HCT116 (cell line): ENCODE results near the gene MYH6. TPM values are rescaled to one million over a fixed set of nuclear protein-coding genes. Genes with fewer than 3 reads are reported as not detected.

Source experiments
- ATAC-seq: fragments of 200-7000 bp; cut with Tn5 transposase; 2 replicates; pipeline ENCODE4 v1.9.1; 2020; ENCODE audit warnings: mild to moderate bottlenecking, moderate library complexity
- BruUV-seq: library from RNA; stranded (reverse); fragments of 400-500 nt; replicated peaks from 2 replicates; lab custom pipeline; 2021; lab: Mats Ljungman, UMichigan
- CTCF ChIA-PET: fragments of 300-600 bp; sonication (Branson Sonifier 250); formaldehyde crosslinking; loops from one replicate; lab custom pipeline; 2021; ENCODE audit warnings: antibody characterized with exemption; lab: Charles Lee
- POLR2A ChIA-PET: fragments of 300-600, 350-600 bp; sonication (Branson Sonifier 250); formaldehyde crosslinking; loops from one replicate; lab custom pipeline; 2021; ENCODE audit warnings: antibody characterized with exemption; lab: Charles Lee
- RAD21 ChIA-PET, 2 experiments: fragments of 300-600 bp; sonication (Branson Sonifier 250); formaldehyde crosslinking; loops; one replicate each; lab custom pipeline; 2023; ENCODE audit warnings: low total read pairs in 2 of 2; ENCODE audit not compliant: uncharacterized antibody in 2 of 2, unreplicated experiment in 2 of 2, low non-redundant PET in 1 of 2; lab: Charles Lee
- DNase-seq: peaks from one replicate; pipeline ENCODE4 v3.0.0-alpha.2; 2010; ENCODE audit warnings: low read depth, low spot score
- H2AFZ ChIP-seq: fragments of 200-600 bp; shearing (Covaris generic), sonication (generic); 2 replicates; pipeline ENCODE4 v1.6.1; 2017; ENCODE audit warnings: low read depth, mixed run types, mixed read lengths, antibody characterized with exemption, low read length; ENCODE audit not compliant: poor library complexity, severe bottlenecking
- H3K27ac ChIP-seq: 2 replicates; pipeline ENCODE4 v1.5.1; 2012; ENCODE audit warnings: low read depth, low read length
- H3K27me3 ChIP-seq: fragments of 200-600 bp; sonication (generic); 2 replicates; pipeline ENCODE4 v1.6.1; 2016; ENCODE audit warnings: mixed run types, low read length, mixed read lengths; ENCODE audit not compliant: insufficient read depth
- H3K36me3 ChIP-seq, 2 experiments: fragments of 200-500 bp in 1 of 2; fragments of 200-600 bp in 1 of 2; sonication (Bioruptor generic) in 1 of 2; sonication (generic) in 1 of 2; 2 replicates each; pipeline versions ENCODE4 v1.5.1 to v1.6.1; 2014 to 2016; ENCODE audit warnings: low read length in 2 of 2, inconsistent platforms in 1 of 2, mixed read lengths in 1 of 2, mixed run types in 1 of 2; ENCODE audit not compliant: insufficient read depth in 2 of 2, control insufficient read depth in 1 of 2
- H3K4me1 ChIP-seq, 2 experiments: fragments of 200-600 bp in 1 of 2; sonication (generic) in 1 of 2; 2 replicates each; pipeline versions ENCODE4 v1.5.1 to v1.6.1; 2012 to 2017; ENCODE audit warnings: low read length in 2 of 2, inconsistent platforms in 1 of 2, mild to moderate bottlenecking in 1 of 2, mixed read lengths in 1 of 2, mixed run types in 1 of 2, moderate library complexity in 1 of 2; ENCODE audit not compliant: insufficient read depth in 2 of 2, control insufficient read depth in 1 of 2
- H3K4me2 ChIP-seq: fragments of 200-600 bp; sonication (generic); 2 replicates; pipeline ENCODE4 v1.6.1; 2017; ENCODE audit warnings: mixed run types, low read length, mixed read lengths
- H3K4me3 ChIP-seq, 2 experiments: fragments of 200-600 bp in 1 of 2; sonication (generic) in 1 of 2; replicated peaks in 1 of 2; 2 replicates each; pipeline ENCODE4 v1.5.1; 2011 to 2016; ENCODE audit warnings: low read length in 2 of 2, control low read depth in 1 of 2, low read depth in 1 of 2, mild to moderate bottlenecking in 1 of 2, mixed read lengths in 1 of 2, mixed run types in 1 of 2
- H3K79me2 ChIP-seq: fragments of 200-600 bp; sonication (generic); 2 replicates; pipeline ENCODE4 v1.6.1; 2017; ENCODE audit warnings: mild to moderate bottlenecking, mixed run types, low read length, moderate library complexity, mixed read lengths; ENCODE audit not compliant: insufficient read depth
- H3K9ac ChIP-seq: fragments of 200-600 bp; sonication (generic); 2 replicates; pipeline ENCODE4 v1.6.1; 2016; ENCODE audit warnings: low read length, mixed read lengths
- H3K9me2 ChIP-seq: fragments of 200-600 bp; sonication (generic), shearing (Covaris generic); 2 replicates; pipeline ENCODE4 v1.6.1; 2017; ENCODE audit warnings: mixed run types, mild to moderate bottlenecking, moderate library complexity; ENCODE audit not compliant: insufficient read depth
- H3K9me3 ChIP-seq, 2 experiments: fragments of 200-500 bp in 1 of 2; fragments of 200-600 bp in 1 of 2; sonication (Bioruptor generic) in 1 of 2; sonication (generic) in 1 of 2; 2 replicates each; pipeline ENCODE4 v1.6.1; 2014 to 2017; ENCODE audit warnings: low read length in 2 of 2, mixed read lengths in 2 of 2, inconsistent platforms in 1 of 2, low read depth in 1 of 2, mild to moderate bottlenecking in 1 of 2, mixed run types in 1 of 2, moderate library complexity in 1 of 2; ENCODE audit not compliant: control insufficient read depth in 1 of 2, insufficient read depth in 1 of 2
- H4K20me1 ChIP-seq: fragments of 200-600 bp; sonication (generic), shearing (Covaris generic); 2 replicates; pipeline ENCODE4 v1.6.1; 2017; ENCODE audit warnings: mixed run types, mild to moderate bottlenecking, moderate library complexity; ENCODE audit not compliant: insufficient read depth
- CBX3 ChIP-seq: IDR thresholded peaks from 2 replicates; pipeline ENCODE4 v1.6.1; 2012; ENCODE audit warnings: low read depth
- CEBPB ChIP-seq: IDR thresholded peaks from 2 replicates; pipeline ENCODE4 v1.6.1; 2012; ENCODE audit warnings: low read depth
- CTCF ChIP-seq, 3 experiments: fragments of 200-600 bp in 1 of 3; sonication (generic) in 1 of 3; IDR thresholded peaks in 2 of 3; conservative IDR thresholded peaks in 1 of 3; 2 replicates each; pipeline ENCODE4 v1.5.1; 2012 to 2017; ENCODE audit warnings: low read depth in 2 of 3, low read length in 2 of 3, antibody characterized with exemption in 1 of 3, borderline replicate concordance in 1 of 3, control low read depth in 1 of 3, mild to moderate bottlenecking in 1 of 3, mixed read lengths in 1 of 3, mixed run types in 1 of 3, moderate library complexity in 1 of 3; ENCODE audit not compliant: insufficient read depth in 1 of 3
- EGR1 ChIP-seq: IDR thresholded peaks from 2 replicates; pipeline ENCODE4 v1.6.1; 2012; ENCODE audit warnings: low read depth
- ELF1 ChIP-seq: IDR thresholded peaks from 2 replicates; pipeline ENCODE4 v1.6.1; 2012; ENCODE audit warnings: low read depth, borderline replicate concordance
- EZH2 ChIP-seq: fragments of 200-600 bp; sonication (generic); IDR thresholded peaks from 2 replicates; pipeline ENCODE4 v1.6.1; 2017; ENCODE audit warnings: antibody characterized with exemption, mixed run types
- EZH2phosphoT487 ChIP-seq: fragments of 200-600 bp; IDR thresholded peaks from 2 replicates; pipeline ENCODE4 v1.6.1; 2018; ENCODE audit warnings: antibody characterized with exemption, borderline replicate concordance
- FOSL1 ChIP-seq: IDR thresholded peaks from 2 replicates; pipeline ENCODE4 v1.6.1; 2012; ENCODE audit warnings: low read depth
- JUND ChIP-seq: IDR thresholded peaks from 2 replicates; pipeline ENCODE4 v1.6.1; 2012
- POLR2A ChIP-seq: IDR thresholded peaks from 2 replicates; pipeline ENCODE4 v1.7.0; 2011; ENCODE audit warnings: borderline replicate concordance; ENCODE audit not compliant: insufficient read depth, insufficient read length; ENCODE audit errors: extremely low read depth
- POLR2AphosphoS5 ChIP-seq: IDR thresholded peaks from 2 replicates; pipeline ENCODE4 v1.6.1; 2011; ENCODE audit warnings: mild to moderate bottlenecking, low read depth, low read length, moderate library complexity
- RAD21 ChIP-seq: IDR thresholded peaks from 2 replicates; pipeline ENCODE4 v1.6.1; 2012; ENCODE audit warnings: low read depth, mild to moderate bottlenecking
- SIN3A ChIP-seq: IDR thresholded peaks from 2 replicates; pipeline ENCODE4 v1.6.1; 2012; ENCODE audit warnings: low read depth
- SP1 ChIP-seq: IDR thresholded peaks from 2 replicates; pipeline ENCODE4 v1.6.1; 2012; ENCODE audit warnings: low read depth
- SRF ChIP-seq: IDR thresholded peaks from 2 replicates; pipeline ENCODE4 v1.6.1; 2012; ENCODE audit warnings: low read depth
- TCF7L2 ChIP-seq: IDR thresholded peaks from 2 replicates; pipeline ENCODE4 v1.7.0; 2011; ENCODE audit warnings: borderline replicate concordance, inconsistent platforms; ENCODE audit not compliant: insufficient read depth, insufficient read length; ENCODE audit errors: extremely low read depth
- YY1 ChIP-seq: IDR thresholded peaks from 2 replicates; pipeline ENCODE4 v1.6.1; 2011; ENCODE audit warnings: low read length, low read depth, moderate library complexity, mild to moderate bottlenecking; ENCODE audit not compliant: insufficient replicate concordance; ENCODE audit errors: extremely low read depth
- ZFX ChIP-seq: fragments of 450-650 bp; IDR thresholded peaks from 2 replicates; pipeline ENCODE4 v1.6.1; 2017
- intact Hi-C: fragments of 100-400 bp; cut with micrococcal nuclease; formaldehyde crosslinking; loops from 2 replicates; pipeline ENCODE4 v1.10.0; 2022
- total RNA-seq: library from RNA; stranded (reverse); gene quantifications from one replicate; pipeline ENCODE4 v1.2.1, GENCODE V29; 2021; ENCODE audit not compliant: unreplicated experiment
- TF ChIP-seq, protein P1 (sequence below): IDR thresholded peaks from 2 replicates; pipeline ENCODE4 v1.6.1; 2012
- TF ChIP-seq, protein P2 (sequence below): IDR thresholded peaks from 2 replicates; pipeline ENCODE4 v1.6.1; 2012; ENCODE audit warnings: low read depth

Gene MYH6
- total RNA-seq, 1 experiment from 2014 or later = not detected

GRCh38 chr14:23382731-23383440 is 25.2 kb downstream of the MYH6 start:
- H3K9ac ChIP-seq = no peak overlapping the region
- TF ChIP-seq POLR2A (no peak), SIN3A (no peak), CBX3 (no peak), EGR1 (no peak), CEBPB (no peak), SRF (no peak), TCF7L2 (no peak), ELF1 (no peak), YY1 (no peak), ZFX (no peak), RAD21 (no peak), EZH2phosphoT487 (no peak), CTCF (IDR thresholded peaks at IDR 0.05 in 2 of 3, conservative IDR thresholded peaks at IDR 0.05 in 1 of 3; ENCODE audit: borderline replicate concordance in 1 of 3, insufficient read depth in 1 of 3, low read depth in 2 of 3, low read length in 2 of 3) (no peak), POLR2AphosphoS5 (no peak), EZH2 (no peak), FOSL1 (no peak), SP1 (no peak), JUND (no peak)
- TF ChIP-seq, protein P1, sequence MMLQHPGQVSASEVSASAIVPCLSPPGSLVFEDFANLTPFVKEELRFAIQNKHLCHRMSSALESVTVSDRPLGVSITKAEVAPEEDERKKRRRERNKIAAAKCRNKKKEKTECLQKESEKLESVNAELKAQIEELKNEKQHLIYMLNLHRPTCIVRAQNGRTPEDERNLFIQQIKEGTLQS = no peak
- TF ChIP-seq, protein P2, sequence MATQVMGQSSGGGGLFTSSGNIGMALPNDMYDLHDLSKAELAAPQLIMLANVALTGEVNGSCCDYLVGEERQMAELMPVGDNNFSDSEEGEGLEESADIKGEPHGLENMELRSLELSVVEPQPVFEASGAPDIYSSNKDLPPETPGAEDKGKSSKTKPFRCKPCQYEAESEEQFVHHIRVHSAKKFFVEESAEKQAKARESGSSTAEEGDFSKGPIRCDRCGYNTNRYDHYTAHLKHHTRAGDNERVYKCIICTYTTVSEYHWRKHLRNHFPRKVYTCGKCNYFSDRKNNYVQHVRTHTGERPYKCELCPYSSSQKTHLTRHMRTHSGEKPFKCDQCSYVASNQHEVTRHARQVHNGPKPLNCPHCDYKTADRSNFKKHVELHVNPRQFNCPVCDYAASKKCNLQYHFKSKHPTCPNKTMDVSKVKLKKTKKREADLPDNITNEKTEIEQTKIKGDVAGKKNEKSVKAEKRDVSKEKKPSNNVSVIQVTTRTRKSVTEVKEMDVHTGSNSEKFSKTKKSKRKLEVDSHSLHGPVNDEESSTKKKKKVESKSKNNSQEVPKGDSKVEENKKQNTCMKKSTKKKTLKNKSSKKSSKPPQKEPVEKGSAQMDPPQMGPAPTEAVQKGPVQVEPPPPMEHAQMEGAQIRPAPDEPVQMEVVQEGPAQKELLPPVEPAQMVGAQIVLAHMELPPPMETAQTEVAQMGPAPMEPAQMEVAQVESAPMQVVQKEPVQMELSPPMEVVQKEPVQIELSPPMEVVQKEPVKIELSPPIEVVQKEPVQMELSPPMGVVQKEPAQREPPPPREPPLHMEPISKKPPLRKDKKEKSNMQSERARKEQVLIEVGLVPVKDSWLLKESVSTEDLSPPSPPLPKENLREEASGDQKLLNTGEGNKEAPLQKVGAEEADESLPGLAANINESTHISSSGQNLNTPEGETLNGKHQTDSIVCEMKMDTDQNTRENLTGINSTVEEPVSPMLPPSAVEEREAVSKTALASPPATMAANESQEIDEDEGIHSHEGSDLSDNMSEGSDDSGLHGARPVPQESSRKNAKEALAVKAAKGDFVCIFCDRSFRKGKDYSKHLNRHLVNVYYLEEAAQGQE = no peak
- H4K20me1 ChIP-seq = no peaks in the 10 kb centered on the region
- RAD21 ChIA-PET = no interaction called here
- 0 out of 2 replicates have a peak, but pooled peaks cover 6% of the 10 kb centered on the region for H3K27me3 ChIP-seq
- POLR2A ChIA-PET = no interaction called here
- CTCF ChIA-PET = interaction anchor here (1.0 kb wide), 1 partner anchor 262 kb away, joined by 3 read pairs; no protein-coding TSS in a partner anchor
- H3K4me3 ChIP-seq = no peak overlapping the region
- no peak overlapping the region for H3K4me2 ChIP-seq
- BruUV-seq = no TSS peak
- H3K36me3 ChIP-seq = no peaks in the 10 kb centered on the region
- no peaks in the 10 kb centered on the region for H3K9me2 ChIP-seq
- H3K4me1 ChIP-seq = no peaks in the 10 kb centered on the region
- no peak for ATAC-seq
- no peak overlapping the region for H3K27ac ChIP-seq
- no peak for DNase-seq
- intact Hi-C loops = loop anchor here (5.0 kb wide), 1 partner anchor 261 kb away; no protein-coding TSS in a partner anchor
- H3K79me2 ChIP-seq = no peaks in the 10 kb centered on the region
- no peaks in the 10 kb centered on the region for H3K9me3 ChIP-seq
- no peak overlapping the region for H2AFZ ChIP-seq
